Suprapubic skin (tissue), 4 donors: ENCODE measurements around the gene TNIP1. TPM values are rescaled to one million over a fixed set of nuclear protein-coding genes. Genes with fewer than 3 reads are reported as not detected.

Experiments
- DNase-seq, 2 donors: peaks; one replicate each; pipeline ENCODE4 v3.0.0-alpha.2; 2019; ENCODE audit warnings: low spot score in 2 of 2
- H3K27ac ChIP-seq: fragments of 200-600 bp; sonication (generic); one replicate; pipeline ENCODE4 v1.5.1; 2019
- H3K27me3 ChIP-seq: fragments of 200-600 bp; sonication (generic); one replicate; pipeline ENCODE4 v1.5.1; 2019
- H3K36me3 ChIP-seq: fragments of 200-600 bp; sonication (generic); one replicate; pipeline ENCODE4 v1.5.1; 2019
- H3K4me1 ChIP-seq: fragments of 200-600 bp; sonication (generic); one replicate; pipeline ENCODE4 v1.5.1; 2019
- H3K4me3 ChIP-seq: fragments of 200-600 bp; sonication (generic); one replicate; pipeline ENCODE4 v1.5.1; 2019; ENCODE audit warnings: mild to moderate bottlenecking
- H3K9me3 ChIP-seq: fragments of 200-600 bp; sonication (generic); one replicate; pipeline ENCODE4 v1.5.1; 2019
- EP300 ChIP-seq: sonication (generic); formaldehyde crosslinking; IDR thresholded peaks from one replicate; pipeline ENCODE4 v1.6.1; 2017; ENCODE audit warnings: antibody characterized with exemption
- POLR2A ChIP-seq, 2 donors: fragments of 450-650 bp; IDR thresholded peaks; one replicate each; pipeline ENCODE4 v1.6.1; 2017; ENCODE audit warnings: antibody characterized with exemption in 2 of 2, mild to moderate bottlenecking in 2 of 2, moderate library complexity in 2 of 2
- POLR2AphosphoS5 ChIP-seq, 3 donors: sonication (generic); formaldehyde crosslinking; IDR thresholded peaks; one replicate each; pipeline ENCODE4 v1.6.1; 2017; ENCODE audit warnings: antibody characterized with exemption in 3 of 3
- WGBS: methylation state at CpG from one replicate; pipeline ENCODE4 v1.1.5; 2018; 5-methylcytosine and 5-hydroxymethylcytosine counted together
- total RNA-seq, 4 donors: library from RNA; depleted of rRNA; stranded (reverse); fragments of >200 nt; gene quantifications; one replicate each; pipeline ENCODE4 v1.1.0, GENCODE V29; 2016
- TF ChIP-seq, protein P1 (sequence below), 2 donors: fragments of 200-600 bp in 1 of 2; fragments of 450-650 bp in 1 of 2; sonication (generic) in 1 of 2; IDR thresholded peaks; one replicate each; pipeline ENCODE4 v1.5.1; 2016 to 2019; ENCODE audit warnings: antibody characterized with exemption in 2 of 2, mild to moderate bottlenecking in 1 of 2, moderate library complexity in 1 of 2

TNIP1 gene
- total RNA-seq, 4 donors from 2014 or later = 47.5 to 94.7 (median 70.9) TPM

GRCh38 chr5:151065609-151066008, 15.2 kb downstream of the TNIP1 start:
- H3K36me3 ChIP-seq = peaks cover 37% of the 10 kb centered on the region
- peaks cover 53% of the 10 kb centered on the region for H3K4me1 ChIP-seq
- no peaks in the 10 kb centered on the region for H3K27me3 ChIP-seq
- H3K4me3 ChIP-seq = no peak overlapping the region
- H3K27ac ChIP-seq = no peak overlapping the region
- 84% methylated on average over 1 of the region's 1 CpG for WGBS
- H3K9me3 ChIP-seq = no peaks in the 10 kb centered on the region
- no peak for TF ChIP-seq EP300
- TF ChIP-seq, protein P1, sequence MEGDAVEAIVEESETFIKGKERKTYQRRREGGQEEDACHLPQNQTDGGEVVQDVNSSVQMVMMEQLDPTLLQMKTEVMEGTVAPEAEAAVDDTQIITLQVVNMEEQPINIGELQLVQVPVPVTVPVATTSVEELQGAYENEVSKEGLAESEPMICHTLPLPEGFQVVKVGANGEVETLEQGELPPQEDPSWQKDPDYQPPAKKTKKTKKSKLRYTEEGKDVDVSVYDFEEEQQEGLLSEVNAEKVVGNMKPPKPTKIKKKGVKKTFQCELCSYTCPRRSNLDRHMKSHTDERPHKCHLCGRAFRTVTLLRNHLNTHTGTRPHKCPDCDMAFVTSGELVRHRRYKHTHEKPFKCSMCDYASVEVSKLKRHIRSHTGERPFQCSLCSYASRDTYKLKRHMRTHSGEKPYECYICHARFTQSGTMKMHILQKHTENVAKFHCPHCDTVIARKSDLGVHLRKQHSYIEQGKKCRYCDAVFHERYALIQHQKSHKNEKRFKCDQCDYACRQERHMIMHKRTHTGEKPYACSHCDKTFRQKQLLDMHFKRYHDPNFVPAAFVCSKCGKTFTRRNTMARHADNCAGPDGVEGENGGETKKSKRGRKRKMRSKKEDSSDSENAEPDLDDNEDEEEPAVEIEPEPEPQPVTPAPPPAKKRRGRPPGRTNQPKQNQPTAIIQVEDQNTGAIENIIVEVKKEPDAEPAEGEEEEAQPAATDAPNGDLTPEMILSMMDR (IDR thresholded peaks at IDR 0.05) = no peak
- no peak for TF ChIP-seq POLR2AphosphoS5 (IDR thresholded peaks at IDR 0.05)
- no peak for TF ChIP-seq POLR2A (IDR thresholded peaks at IDR 0.05)
- no peak for DNase-seq

DNA sequence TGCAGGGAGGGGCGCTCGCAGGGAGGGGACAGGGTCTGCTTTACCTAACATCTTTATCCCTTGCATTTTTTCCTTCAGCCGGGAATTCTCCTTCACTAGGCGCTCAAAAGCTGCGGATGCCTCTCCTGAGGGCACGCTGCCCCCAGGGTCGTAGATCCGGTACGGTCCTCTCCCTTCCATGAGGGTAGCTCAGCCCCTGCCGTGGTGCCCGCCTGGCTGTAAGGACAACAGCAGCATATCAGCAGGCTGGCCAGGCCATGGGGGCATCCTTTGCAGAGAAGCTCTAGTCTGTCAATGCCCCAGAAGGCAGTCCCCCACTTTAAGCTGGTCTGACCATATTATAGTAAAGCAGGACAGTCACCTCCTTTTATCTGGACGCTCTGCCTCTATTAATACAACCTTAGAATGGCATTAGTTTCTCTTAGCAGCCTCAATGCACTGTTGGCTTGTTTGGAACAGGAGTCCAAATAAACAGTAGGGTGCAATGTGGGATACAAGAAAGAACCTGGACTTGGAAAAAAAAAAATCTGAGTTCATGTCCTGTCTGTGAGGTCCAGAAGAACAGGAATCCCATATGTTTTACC, 15.8 kb downstream of the TNIP1 start:
- TF ChIP-seq EP300 = no peak
- TF ChIP-seq, protein P1 (IDR thresholded peaks at IDR 0.05) = no peak
- TF ChIP-seq POLR2AphosphoS5 (IDR thresholded peaks at IDR 0.05) = no peak
- no peak for TF ChIP-seq POLR2A (IDR thresholded peaks at IDR 0.05)
- peaks cover 43% of the 10 kb centered on the region for H3K36me3 ChIP-seq
- no peaks in the 10 kb centered on the region for H3K9me3 ChIP-seq
- H3K27me3 ChIP-seq = no peaks in the 10 kb centered on the region
- no peak for DNase-seq
- no peak overlapping the region for H3K4me3 ChIP-seq
- H3K27ac ChIP-seq = no peak overlapping the region
- WGBS = 92% methylated on average over 12 of the region's 12 CpGs
- H3K4me1 ChIP-seq = peaks cover 53% of the 10 kb centered on the region

- H3K27ac ChIP-seq = no peak overlapping the region
- H3K9me3 ChIP-seq = no peaks in the 10 kb centered on the region
- H3K36me3 ChIP-seq = peaks cover 56% of the 10 kb centered on the region
- no peak for DNase-seq
- no peak overlapping the region for H3K4me3 ChIP-seq
- H3K4me1 ChIP-seq = peaks cover 43% of the 10 kb centered on the region
- no peaks in the 10 kb centered on the region for H3K27me3 ChIP-seq
- 75% methylated on average over 17 of the region's 17 CpGs for WGBS
- no peak for TF ChIP-seq EP300
- TF ChIP-seq POLR2AphosphoS5 (IDR thresholded peaks at IDR 0.05) = no peak
- TF ChIP-seq POLR2A (IDR thresholded peaks at IDR 0.05) = no peak
- TF ChIP-seq, protein P1 (IDR thresholded peaks at IDR 0.05) = no peak
Measured at GRCh38 chr5:151063142-151063989, 17.5 kb downstream of the TNIP1 start.

- TF ChIP-seq EP300 (no peak), POLR2A (IDR thresholded peaks at IDR 0.05) (no peak)
- TF ChIP-seq, protein P1 (IDR thresholded peaks at IDR 0.05) = no peak
Measured at GRCh38 chr5:151062405-151063141, 18.3 kb downstream of the TNIP1 start.

GRCh38 chr5:151060742-151061141, 20.1 kb downstream of the TNIP1 start:
- WGBS = 61% methylated on average over 3 of the region's 6 CpGs
- H3K4me1 ChIP-seq = peaks cover 35% of the 10 kb centered on the region
- H3K9me3 ChIP-seq = no peaks in the 10 kb centered on the region
- no peak for DNase-seq
- H3K27ac ChIP-seq = no peak overlapping the region
- peaks cover 76% of the 10 kb centered on the region for H3K36me3 ChIP-seq
- no peak overlapping the region for H3K4me3 ChIP-seq
- TF ChIP-seq EP300 (no peak), POLR2AphosphoS5 (IDR thresholded peaks at IDR 0.05) (no peak), POLR2A (IDR thresholded peaks at IDR 0.05) (no peak)
- TF ChIP-seq, protein P1 (IDR thresholded peaks at IDR 0.05) = no peak
- H3K27me3 ChIP-seq = no peaks in the 10 kb centered on the region

More at GRCh38 chr5:151062405-151063141, 18.3 kb downstream of the TNIP1 start:
- Histone ChIP-seq H3K9me3 (no peaks in the 10 kb centered on the region), H3K36me3 (peaks cover 64% of the 10 kb centered on the region), H3K4me3 (no peak overlapping the region), H3K4me1 (peaks cover 35% of the 10 kb centered on the region), H3K27me3 (no peaks in the 10 kb centered on the region), H3K27ac (no peak overlapping the region)
- WGBS = 100% methylated on average over 5 of the region's 5 CpGs
- DNase-seq = no peak
